A204.1 (cell line): ENCODE results near the gene KIRREL1.

Experiments
- FAIRE-seq: peaks from 2 replicates; lab custom pipeline; 2012; peaks lifted over from hg19 to GRCh38; lab: Jason Lieb, UNC

The KIRREL1 gene

GRCh38 chr1:157993147-157993917, at the start of gene KIRREL1:
Gene KIRREL1, plus strand, starts transcription at chr1:157993645. Its CDS starts 32 bp downstream, at chr1:157993677.
- FAIRE-seq, result no peak

- no peak for FAIRE-seq
These were observed 48.7 kb upstream of the KIRREL1 start for GRCh38 chr1:157944663-157945280.

- no peak for FAIRE-seq
These were observed 45.0 kb upstream of the KIRREL1 start for GRCh38 chr1:157948312-157949073.

GRCh38 chr1:157949074-157949354, 44.4 kb upstream of the KIRREL1 start:
- no peak for FAIRE-seq

GRCh38 chr1:157951230-157951629, 42.2 kb upstream of the KIRREL1 start:
- no peak for FAIRE-seq

- FAIRE-seq, result no peak
These were observed 40.8 kb upstream of the KIRREL1 start for GRCh38 chr1:157952601-157953000.

GRCh38 chr1:157955221-157955620, 38.2 kb upstream of the KIRREL1 start:
- FAIRE-seq, result no peak

- FAIRE-seq, result no peak
These were observed 37.6 kb upstream of the KIRREL1 start for GRCh38 chr1:157955857-157956256.

DNA sequence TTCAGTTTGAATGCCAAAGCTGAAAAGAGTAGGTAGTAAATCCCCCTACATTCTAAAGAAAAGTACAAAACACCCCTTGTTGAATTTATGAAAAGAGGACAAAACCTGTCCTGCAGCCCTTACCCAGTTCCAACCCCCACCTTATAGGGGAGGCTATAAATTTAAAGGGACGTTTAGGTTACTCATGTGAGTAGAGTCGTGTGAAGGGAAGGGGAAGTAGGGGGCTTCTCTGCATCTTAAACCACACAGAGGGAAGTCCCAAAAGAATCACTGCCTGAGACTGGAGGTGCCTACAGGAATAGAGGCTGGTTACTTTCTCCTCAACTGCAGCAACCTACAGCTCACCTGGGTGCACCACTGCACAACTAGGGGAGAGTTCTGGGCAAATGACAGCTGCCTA, 36.7 kb upstream of the KIRREL1 start:
- FAIRE-seq, result no peak

DNA sequence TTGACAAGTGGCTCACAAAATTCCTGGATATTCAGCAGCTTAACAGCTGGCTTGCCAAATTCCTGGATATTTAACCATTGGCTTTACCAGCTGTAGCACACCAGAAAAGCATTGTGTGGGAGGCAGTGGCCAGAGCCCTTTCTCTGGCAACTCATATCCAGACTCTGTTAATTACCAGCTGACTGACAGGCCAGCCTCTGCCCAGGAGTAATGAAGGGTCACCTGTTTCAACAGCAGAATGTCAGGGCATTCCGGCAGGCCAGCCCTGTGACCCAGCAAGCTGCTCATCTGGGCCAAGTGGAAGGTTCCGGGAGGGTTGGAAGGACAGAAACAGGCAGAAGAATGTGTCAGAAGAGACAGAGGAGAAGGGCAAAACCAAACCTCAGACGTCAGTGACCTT, 35.2 kb upstream of the KIRREL1 start:
- FAIRE-seq, result no peak

DNA sequence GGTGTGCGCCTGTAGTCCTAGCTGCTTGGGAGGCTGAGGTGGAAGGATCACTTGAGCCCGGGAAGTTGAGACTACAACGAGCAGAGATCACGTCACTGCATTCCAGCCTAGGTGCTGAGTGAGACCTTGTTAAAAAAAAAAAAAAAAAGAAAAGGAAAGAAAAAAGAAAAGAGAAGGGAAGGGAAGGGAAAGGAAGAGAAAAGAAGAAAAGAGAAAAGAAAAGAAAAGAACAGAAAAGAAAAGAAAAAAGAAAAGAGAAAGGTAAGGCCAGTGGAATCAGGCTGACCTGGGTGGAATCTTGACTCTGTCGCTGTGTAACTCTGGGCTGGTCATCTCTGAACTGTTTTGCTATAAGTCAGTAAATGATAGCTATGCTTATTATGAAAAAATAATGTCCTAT, 33.7 kb upstream of the KIRREL1 start:
- FAIRE-seq, result no peak

GRCh38 chr1:157960773-157961172, 32.7 kb upstream of the KIRREL1 start:
- FAIRE-seq, result no peak

GRCh38 chr1:157961805-157962762, 31.4 kb upstream of the KIRREL1 start:
- FAIRE-seq, result no peak

DNA sequence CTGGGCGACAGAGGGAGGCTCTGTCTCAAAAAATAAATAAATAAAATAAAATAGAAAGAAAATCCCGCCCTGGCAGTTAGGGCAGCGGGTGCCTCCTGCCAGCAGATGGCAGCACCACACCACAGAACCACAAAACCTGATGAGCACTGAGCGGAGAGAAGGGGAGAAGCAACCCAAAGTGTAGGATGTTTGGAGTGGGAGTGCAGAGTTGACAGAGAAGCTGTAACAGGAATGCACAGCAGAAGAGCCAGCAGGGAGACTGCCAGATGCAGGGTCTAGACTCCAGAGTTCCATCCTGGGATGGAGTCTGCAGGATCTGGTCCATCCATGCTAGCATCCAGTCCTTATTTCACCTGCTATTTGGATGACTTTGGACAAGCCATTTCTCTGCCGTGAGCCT, 29.7 kb upstream of the KIRREL1 start:
- FAIRE-seq, result peak; percentile 53

DNA sequence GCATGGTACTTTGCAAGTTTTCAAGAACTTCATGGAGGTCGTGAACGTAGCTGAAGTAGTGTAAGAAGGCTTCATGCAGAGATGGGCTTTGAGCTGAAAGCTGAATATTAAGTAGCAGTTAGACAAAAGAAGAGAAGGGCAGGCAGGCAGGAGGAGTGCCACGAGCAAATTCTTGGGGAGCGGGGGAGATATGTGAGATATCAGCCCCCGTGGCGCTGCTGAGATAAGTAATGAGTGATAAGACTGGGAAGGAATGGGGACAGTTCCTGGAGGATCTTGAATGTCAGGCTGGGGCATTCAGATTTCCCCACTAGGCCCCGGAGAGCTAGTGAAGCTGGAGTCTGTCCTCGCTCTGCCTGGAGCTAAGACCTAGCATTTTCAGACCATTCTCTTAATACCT, 27.9 kb upstream of the KIRREL1 start:
- no peak for FAIRE-seq

DNA sequence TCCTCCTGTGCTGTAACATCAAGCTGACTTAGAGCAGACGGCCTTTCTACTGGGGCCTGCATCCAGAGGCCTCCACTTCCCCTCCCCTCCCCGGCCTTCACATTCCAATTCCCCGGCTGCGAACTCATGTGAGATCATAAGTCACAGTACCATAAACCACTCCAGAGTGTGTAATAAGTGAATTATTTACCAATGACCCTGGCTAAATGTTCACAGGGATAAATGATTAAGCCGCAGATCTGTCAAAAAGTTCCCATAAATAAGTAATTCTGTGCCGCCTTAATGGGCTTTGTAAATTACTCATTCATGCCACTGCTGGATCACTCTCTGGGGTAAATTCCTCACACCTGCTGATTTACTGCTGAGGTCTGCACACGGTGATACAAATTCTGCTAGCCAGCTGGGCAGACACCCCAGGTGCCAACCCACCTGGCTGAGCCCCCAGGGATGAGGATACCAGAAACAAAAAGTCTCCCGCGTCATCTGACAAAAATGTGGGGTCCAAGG, 27.4 kb upstream of the KIRREL1 start:
- no peak for FAIRE-seq

DNA sequence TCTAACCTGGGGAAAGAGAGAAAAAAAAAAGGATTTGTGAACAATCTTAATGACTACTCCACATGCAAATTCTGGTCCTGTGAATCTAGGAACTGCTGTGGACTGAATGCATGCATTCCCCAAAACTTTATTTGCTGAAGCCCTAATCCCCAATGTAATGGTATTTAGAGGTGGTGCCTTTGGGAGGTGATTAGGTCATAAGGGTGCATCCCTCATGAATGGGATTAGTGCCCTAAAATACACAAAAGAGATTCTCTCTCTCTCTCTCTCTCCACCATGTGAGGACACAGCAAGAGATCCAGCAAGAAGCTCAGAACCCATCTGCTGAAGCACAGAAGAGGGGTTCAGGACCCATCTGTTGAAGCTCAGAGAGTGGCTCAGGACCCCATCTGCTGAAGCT, 26.2 kb upstream of the KIRREL1 start:
- no peak for FAIRE-seq

DNA sequence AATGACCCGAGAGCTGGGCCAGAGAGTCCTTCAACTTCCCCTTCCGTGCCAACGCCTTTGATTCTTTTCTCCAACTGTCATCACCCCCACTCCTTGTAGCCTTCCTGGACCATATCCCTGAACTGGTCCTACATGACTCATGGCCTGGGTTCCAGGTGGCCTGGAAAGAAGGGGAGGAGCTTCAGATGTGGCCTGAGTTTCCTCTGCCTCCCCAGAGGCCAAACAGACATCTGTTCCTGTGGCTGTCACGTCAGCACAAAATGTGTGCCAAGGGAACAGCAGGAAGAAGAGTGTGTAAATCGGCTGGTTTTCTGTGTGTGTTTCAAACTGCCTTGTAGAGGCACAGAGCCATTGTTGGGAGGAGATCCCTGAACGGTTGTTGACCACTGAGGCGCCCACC, 24.9 kb upstream of the KIRREL1 start:
- no peak for FAIRE-seq

- no peak for FAIRE-seq
These were observed 24.5 kb upstream of the KIRREL1 start for GRCh38 chr1:157968946-157969345.

- peak; percentile 78 for FAIRE-seq
These were observed 23.6 kb upstream of the KIRREL1 start for GRCh38 chr1:157969697-157970485.

- FAIRE-seq, result no peak
These were observed 21.7 kb upstream of the KIRREL1 start for GRCh38 chr1:157971769-157972168.
